Neural cell (in vitro differentiated cells): ENCODE results near the gene CWC25. TPM values are rescaled to one million over a fixed set of nuclear protein-coding genes. Genes with fewer than 3 reads are reported as not detected.

Source experiments
- H2AFZ ChIP-seq: fragments of 200-600, 300-800 bp; sonication (generic), shearing (Covaris generic); 2 replicates; pipeline ENCODE4 v1.6.0; 2014; ENCODE audit warnings: low read depth, mild to moderate bottlenecking, antibody characterized with exemption, low read length, moderate library complexity
- H3F3A ChIP-seq: fragments of 200-600 bp; shearing (Covaris generic); 2 replicates; pipeline ENCODE4 v1.6.1; 2016; ENCODE audit warnings: mild to moderate bottlenecking, moderate library complexity, mixed read lengths, antibody characterized with exemption, low read length; ENCODE audit not compliant: insufficient read depth, poor library complexity, severe bottlenecking
- H3K27ac ChIP-seq: fragments of 200-600, 300-800 bp; sonication (generic), shearing (Covaris generic); 2 replicates; pipeline ENCODE4 v1.5.1; 2014; ENCODE audit warnings: mild to moderate bottlenecking, low read length, moderate library complexity
- H3K27me3 ChIP-seq: fragments of 300-800, 200-600 bp; sonication (generic), shearing (Covaris generic); 2 replicates; pipeline ENCODE4 v1.6.0; 2014; ENCODE audit warnings: mild to moderate bottlenecking, low read depth, low read length, moderate library complexity; ENCODE audit not compliant: insufficient read depth
- H3K36me3 ChIP-seq: fragments of 300-800, 200-600 bp; sonication (generic), shearing (Covaris generic); 2 replicates; pipeline ENCODE4 v1.5.1; 2014; ENCODE audit warnings: mild to moderate bottlenecking, antibody characterized with exemption, low read length, moderate library complexity; ENCODE audit not compliant: insufficient read depth
- H3K4me2 ChIP-seq: fragments of 300-800, 200-600 bp; sonication (generic), shearing (Covaris generic); 2 replicates; pipeline ENCODE4 v1.6.0; 2014; ENCODE audit warnings: mild to moderate bottlenecking, low read length
- H3K4me3 ChIP-seq: fragments of 300-800, 200-600 bp; sonication (generic), shearing (Covaris generic); 2 replicates; pipeline ENCODE4 v1.5.1; 2014; ENCODE audit warnings: mild to moderate bottlenecking, low read length, moderate library complexity
- H3K79me2 ChIP-seq: fragments of 200-600 bp; shearing (Covaris generic); replicated peaks from 2 replicates; pipeline ENCODE4 v1.6.0; 2014; ENCODE audit warnings: mild to moderate bottlenecking, low read length, moderate library complexity; ENCODE audit not compliant: insufficient read depth
- H3K9ac ChIP-seq: fragments of 300-800, 200-600 bp; sonication (generic), shearing (Covaris generic); 2 replicates; pipeline ENCODE4 v1.6.1; 2016; ENCODE audit warnings: mild to moderate bottlenecking, low read length, mixed read lengths
- H3K9me2 ChIP-seq: fragments of 200-600 bp; shearing (Covaris generic); 2 replicates; pipeline ENCODE4 v1.6.1; 2016; ENCODE audit warnings: mild to moderate bottlenecking, low read length, mixed read lengths; ENCODE audit not compliant: insufficient read depth
- H3K9me3 ChIP-seq: fragments of 200-600, 300-800 bp; sonication (generic), shearing (Covaris generic); 2 replicates; pipeline ENCODE4 v1.6.1; 2016; ENCODE audit warnings: mild to moderate bottlenecking, mixed run types, low read length, moderate library complexity, mixed read lengths
- H4K20me1 ChIP-seq: fragments of 200-600 bp; shearing (Covaris generic); 2 replicates; pipeline ENCODE4 v1.6.1; 2016; ENCODE audit warnings: mild to moderate bottlenecking, mixed run types; ENCODE audit not compliant: insufficient read depth
- CTCF ChIP-seq: fragments of 450-650 bp; IDR thresholded peaks from 2 replicates; pipeline ENCODE4 v1.5.1; 2014; ENCODE audit warnings: antibody characterized with exemption, mild to moderate bottlenecking, moderate library complexity; ENCODE audit not compliant: poor library complexity, severe bottlenecking
- EP300 ChIP-seq: fragments of 450-650 bp; conservative IDR thresholded peaks from 2 replicates; pipeline ENCODE4 v1.6.1; 2014; ENCODE audit warnings: antibody characterized with exemption, mild to moderate bottlenecking, moderate library complexity; ENCODE audit not compliant: poor library complexity, severe bottlenecking
- EZH2 ChIP-seq: fragments of 200-600, 300-800 bp; shearing (Covaris generic), sonication (generic); IDR thresholded peaks from 2 replicates; pipeline ENCODE4 v1.6.1; 2014; ENCODE audit warnings: antibody characterized with exemption, low read length, borderline replicate concordance, mild to moderate bottlenecking; ENCODE audit not compliant: insufficient read depth, poor library complexity, severe bottlenecking
- MXI1 ChIP-seq: fragments of 450-650 bp; conservative IDR thresholded peaks from 2 replicates; pipeline ENCODE4 v1.6.1; 2014; ENCODE audit warnings: antibody characterized with exemption, mild to moderate bottlenecking; ENCODE audit not compliant: poor library complexity, severe bottlenecking
- POLR2AphosphoS5 ChIP-seq: IDR thresholded peaks from 2 replicates; pipeline ENCODE4 v1.6.1; 2012
- RAD21 ChIP-seq: fragments of 450-650 bp; conservative IDR thresholded peaks from 2 replicates; pipeline ENCODE4 v1.6.1; 2014; ENCODE audit warnings: antibody characterized with exemption, mild to moderate bottlenecking, moderate library complexity
- REST ChIP-seq: IDR thresholded peaks from 2 replicates; pipeline ENCODE4 v1.6.1; 2012; ENCODE audit warnings: borderline replicate concordance
- SMC3 ChIP-seq: fragments of 450-650 bp; conservative IDR thresholded peaks from 2 replicates; pipeline ENCODE4 v1.6.1; 2014; ENCODE audit warnings: antibody characterized with exemption, mild to moderate bottlenecking, moderate library complexity; ENCODE audit not compliant: poor library complexity
- TAF1 ChIP-seq: IDR thresholded peaks from 2 replicates; pipeline ENCODE4 v1.6.1; 2012; ENCODE audit warnings: low read depth
- polyA plus RNA-seq: library from polyadenylated mRNA; depleted of rRNA; stranded (reverse); fragments of >200 nt; gene quantifications from 2 replicates; pipeline ENCODE4 v1.2.3, GENCODE V29; 2014

CWC25 gene
- polyA plus RNA-seq, 1 donor from 2014 or later = 15.4 TPM

- Histone ChIP-seq H3K4me2 (no peak overlapping the region), H2AFZ (no peak overlapping the region), H3K27me3 (no peaks in the 10 kb centered on the region), H3K36me3 (peaks cover 7% of the 10 kb centered on the region), H3K27ac (no peak overlapping the region), H3F3A (no peaks in the 10 kb centered on the region), H3K9me2 (no peaks in the 10 kb centered on the region), H3K79me2 (no peaks in the 10 kb centered on the region), H4K20me1 (no peaks in the 10 kb centered on the region), H3K9me3 (no peaks in the 10 kb centered on the region), H3K9ac (no peak overlapping the region), H3K4me3 (no peak overlapping the region)
- TF ChIP-seq EP300 (no peak), MXI1 (no peak), POLR2AphosphoS5 (no peak), SMC3 (no peak), REST (no peak), TAF1 (no peak), EZH2 (no peak), CTCF (no peak), RAD21 (no peak)
Observed at GRCh38 chr17:38766341-38766740, 58.8 kb downstream of the CWC25 start.

- TF ChIP-seq TAF1 (no peak), EZH2 (no peak), SMC3 (no peak), CTCF (no peak), POLR2AphosphoS5 (no peak), EP300 (no peak), RAD21 (no peak), REST (no peak), MXI1 (no peak)
- Histone ChIP-seq H3K27ac (no peak overlapping the region), H3K9me3 (no peaks in the 10 kb centered on the region), H3K79me2 (no peaks in the 10 kb centered on the region), H3K9me2 (no peaks in the 10 kb centered on the region), H3K9ac (no peak overlapping the region), H4K20me1 (no peaks in the 10 kb centered on the region), H3K4me3 (no peak overlapping the region), H2AFZ (no peak overlapping the region), H3K27me3 (no peaks in the 10 kb centered on the region), H3F3A (no peaks in the 10 kb centered on the region), H3K36me3 (peaks cover 7% of the 10 kb centered on the region), H3K4me2 (no peak overlapping the region)
Observed at GRCh38 chr17:38762231-38762630, 62.9 kb downstream of the CWC25 start.
